NCI-H1092 treated with DMSO at 0.1 percent for 48 hours (cell line): Measurements from ENCODE around the gene IQSEC1.

Experiments
- DNase-seq: peaks from one replicate; lab custom pipeline; 2025; lab: John Stamatoyannopoulos, UW

The IQSEC1 gene

DNA sequence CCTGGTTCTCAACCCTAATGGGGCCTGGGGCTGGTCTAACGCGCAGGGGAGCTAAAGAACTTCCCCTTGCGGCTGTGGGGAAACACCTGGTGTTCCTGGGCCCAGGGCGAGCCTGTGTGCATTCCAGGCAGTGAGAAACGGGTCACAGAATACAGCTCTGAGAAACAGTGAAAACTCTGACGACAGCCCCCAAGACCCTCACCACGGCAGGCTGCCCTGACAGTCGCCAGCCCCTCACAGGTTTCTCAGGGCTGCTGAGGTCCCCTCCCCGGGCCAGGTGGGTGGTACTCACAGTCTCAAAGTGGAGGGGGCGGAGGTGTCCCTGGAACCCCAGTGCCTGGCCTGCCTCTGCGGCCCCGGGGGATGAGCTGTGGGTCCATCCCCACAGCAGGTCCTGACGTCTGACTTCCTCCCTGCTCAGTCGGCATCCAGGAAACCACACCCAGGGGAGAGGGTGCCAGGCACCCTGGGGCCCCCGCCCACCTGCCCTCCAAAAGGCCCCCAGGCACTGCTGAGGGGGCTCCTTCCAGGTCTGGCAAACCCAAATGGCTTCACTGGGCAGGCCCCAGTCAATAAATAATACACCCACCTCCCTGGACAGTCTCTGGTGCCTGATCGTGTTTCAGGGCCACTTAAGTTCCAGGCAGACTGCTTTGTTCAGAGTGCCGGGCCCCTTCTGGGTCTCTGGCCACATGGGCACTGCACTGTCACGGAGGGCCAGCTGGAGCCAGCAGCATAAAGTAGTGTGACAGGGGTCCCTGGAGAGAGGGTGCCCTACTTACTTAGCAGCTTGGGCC lies 57.7 kb downstream of the IQSEC1 start:
- DNase-seq = peak; percentile 47

DNA sequence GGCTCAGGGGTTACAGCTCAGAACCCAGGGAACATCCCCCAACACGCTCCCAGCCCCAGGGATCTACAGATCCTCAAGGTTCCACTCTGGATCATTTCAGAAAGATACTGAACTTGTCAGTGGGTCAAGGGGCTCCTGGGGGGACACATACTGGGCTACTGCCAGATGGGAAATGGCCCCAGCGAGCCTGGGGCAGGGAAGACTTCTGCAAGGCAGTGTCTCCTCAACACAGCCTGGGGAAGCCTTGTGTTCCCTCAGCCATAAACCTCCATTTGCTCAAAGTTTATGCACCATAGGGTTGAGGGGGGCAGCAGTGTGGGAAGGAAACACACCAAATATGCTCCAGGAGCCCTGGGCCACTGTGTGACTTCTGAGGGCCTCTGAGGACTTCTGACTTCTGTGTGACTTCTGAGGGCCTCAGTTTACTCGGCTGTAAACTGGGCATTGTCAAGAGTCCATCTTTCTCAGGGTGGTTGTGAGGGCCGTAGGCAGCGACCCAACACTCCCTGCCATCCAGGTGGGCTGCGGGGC lies 58.4 kb downstream of the IQSEC1 start:
- DNase-seq = no peak

DNA sequence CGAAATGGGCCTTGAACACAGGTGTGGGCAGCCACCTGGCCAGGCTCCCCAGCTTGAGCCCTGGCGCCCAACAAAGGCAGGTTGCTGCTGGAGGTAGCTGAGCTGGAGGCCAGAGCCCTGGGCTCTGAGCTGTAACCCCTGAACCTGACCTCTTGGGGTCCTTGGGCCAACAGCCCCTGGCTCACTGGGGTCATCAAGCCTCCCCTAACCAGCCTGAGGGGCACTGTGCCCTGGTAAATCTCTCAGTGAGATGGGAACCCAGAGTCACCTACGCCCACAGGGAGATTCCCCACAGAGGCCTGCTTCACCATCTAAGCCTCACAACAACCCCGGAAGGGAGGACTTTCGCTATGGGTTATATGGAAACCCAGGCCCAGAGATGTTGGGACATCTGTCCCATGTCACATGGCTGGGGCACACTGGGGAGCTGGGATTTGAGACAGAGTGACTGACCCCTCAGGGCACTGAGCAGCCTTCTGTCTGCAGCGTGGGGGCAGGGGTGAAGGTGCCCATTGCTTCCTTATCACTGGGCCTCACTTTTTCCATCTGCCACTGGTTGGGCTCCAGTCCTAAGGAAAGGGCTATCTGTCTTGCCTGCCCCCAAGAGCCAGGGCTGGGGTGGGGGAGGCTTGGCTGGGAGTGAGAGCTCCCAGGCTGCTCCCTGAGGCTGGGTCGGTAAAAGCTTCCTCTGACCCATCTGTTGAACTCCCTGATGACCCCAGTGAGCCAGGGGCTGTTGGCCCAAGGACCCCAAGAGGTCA lies 59.1 kb downstream of the IQSEC1 start:
- DNase-seq = no peak

- DNase-seq = no peak
Measured at GRCh38 chr3:13013566-13013965, 59.7 kb downstream of the IQSEC1 start.

- no peak for DNase-seq
Measured at GRCh38 chr3:13013151-13013561, 60.1 kb downstream of the IQSEC1 start.

- peak; percentile 16 for DNase-seq
Measured at GRCh38 chr3:13012221-13012691, 61.0 kb downstream of the IQSEC1 start.

GRCh38 chr3:13011573-13012220 lies 61.5 kb downstream of the IQSEC1 start:
- peak; percentile 17 for DNase-seq

DNA sequence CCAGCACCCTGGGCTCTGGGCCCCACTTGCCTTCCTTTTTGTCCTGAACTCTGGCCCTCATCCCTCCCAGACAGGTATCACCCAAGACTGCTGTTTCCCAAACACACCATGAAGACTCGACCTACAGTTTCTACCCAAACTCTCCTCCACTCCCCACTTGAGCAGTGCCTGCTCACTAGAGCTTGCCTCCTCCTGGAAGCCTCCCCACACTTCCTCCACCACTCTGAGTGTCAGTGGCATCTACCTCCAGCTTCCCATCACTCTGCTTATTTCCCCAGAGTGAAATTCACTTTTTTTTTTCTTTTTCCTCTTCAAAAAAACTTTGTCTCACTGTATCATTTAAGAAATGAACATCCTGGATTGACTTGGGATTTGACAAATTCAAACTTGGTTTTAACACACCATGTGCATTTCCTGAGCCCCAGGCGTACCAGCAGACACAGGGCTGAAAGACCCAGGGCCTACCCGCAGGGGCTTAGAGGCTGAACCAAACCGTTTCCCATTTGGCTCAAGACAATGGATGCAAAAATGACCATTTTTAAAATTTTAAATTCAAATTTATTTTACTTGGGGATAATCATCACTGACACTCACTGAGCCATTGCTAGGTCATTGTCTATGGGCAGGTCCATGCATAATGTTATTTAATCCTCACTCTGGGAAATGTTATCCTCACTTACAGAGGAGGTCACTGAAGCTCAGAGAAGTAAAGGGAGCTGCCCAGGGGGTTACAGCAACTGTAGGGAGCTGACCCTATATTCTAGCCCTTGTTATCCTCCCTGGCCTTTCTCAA lies 62.3 kb downstream of the IQSEC1 start:
- DNase-seq = no peak

- DNase-seq = no peak
Measured at GRCh38 chr3:13009946-13010315, 63.3 kb downstream of the IQSEC1 start.

- DNase-seq = no peak
Measured at GRCh38 chr3:13009132-13009945, 63.9 kb downstream of the IQSEC1 start.

GRCh38 chr3:13008155-13008995 lies 64.9 kb downstream of the IQSEC1 start:
- DNase-seq = no peak

DNA sequence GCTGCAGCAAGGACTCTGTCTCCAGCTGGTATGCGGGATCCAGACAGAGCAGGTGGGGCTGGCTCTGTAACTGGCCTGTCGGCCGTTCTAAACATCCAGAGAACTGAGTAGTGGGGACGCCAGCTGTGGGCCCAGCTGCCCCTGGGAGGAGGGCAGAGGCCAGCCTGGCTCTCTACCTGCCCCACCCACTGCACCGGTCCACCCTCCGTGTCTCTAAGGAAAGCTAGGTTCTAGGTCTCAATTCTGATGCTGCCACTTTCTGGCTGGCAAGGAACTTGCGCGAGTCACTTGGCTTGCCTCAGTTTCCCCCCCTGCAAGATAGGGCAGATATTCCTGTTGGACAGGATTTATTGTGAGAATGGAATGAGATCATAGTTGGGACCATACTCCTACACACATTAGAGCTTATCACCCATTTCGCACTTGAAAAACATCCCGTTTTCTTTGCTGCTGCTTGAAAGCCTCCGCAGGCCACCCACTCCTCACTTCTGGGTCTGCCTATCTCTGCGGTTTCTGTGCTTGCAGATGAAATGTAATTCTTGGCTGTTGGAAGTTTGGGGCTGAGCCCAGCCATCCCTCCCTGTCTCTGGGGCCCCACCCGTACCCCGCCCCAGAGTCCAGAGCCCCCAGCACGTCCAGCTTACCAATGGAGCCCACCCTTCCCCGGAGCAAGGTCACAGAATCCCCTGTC lies 65.8 kb downstream of the IQSEC1 start:
- DNase-seq = no peak

DNA sequence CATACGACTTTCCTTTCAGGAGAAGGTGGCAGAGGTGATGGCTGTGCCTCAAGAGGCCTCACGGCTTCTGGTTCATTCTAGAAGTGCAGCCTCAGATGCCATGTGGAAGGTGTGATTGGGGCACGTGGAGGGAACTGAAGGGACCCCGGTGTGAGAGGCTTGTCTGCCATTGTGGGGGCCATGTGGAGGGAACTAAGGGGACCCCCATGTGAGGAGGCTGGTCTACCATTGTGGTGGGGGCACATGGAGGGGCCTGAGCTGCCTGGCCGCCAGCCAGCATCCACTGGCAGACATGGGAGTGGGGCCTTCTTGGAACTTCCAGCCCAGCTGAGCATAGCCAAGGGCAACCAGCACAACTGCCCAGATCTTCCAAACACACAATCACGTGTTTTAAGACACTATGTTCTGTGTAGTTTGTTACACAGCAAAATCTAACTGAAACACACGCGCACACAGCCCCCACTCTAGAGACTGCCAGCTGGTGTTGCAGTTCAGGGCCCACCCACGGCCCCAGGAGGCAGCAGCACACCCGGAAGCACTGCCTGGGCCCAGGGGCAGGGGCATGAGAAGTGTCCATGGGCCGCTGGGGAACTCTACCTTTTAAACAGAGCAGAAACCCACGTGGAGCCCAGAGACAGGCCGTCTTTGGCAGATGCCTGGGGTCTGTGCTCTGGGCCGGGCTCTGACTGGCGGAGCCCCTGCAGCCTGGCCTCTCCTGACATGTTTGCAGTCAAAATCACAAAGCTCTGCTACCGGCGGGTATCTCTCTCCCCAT lies 66.8 kb downstream of the IQSEC1 start:
- DNase-seq = no peak

DNA sequence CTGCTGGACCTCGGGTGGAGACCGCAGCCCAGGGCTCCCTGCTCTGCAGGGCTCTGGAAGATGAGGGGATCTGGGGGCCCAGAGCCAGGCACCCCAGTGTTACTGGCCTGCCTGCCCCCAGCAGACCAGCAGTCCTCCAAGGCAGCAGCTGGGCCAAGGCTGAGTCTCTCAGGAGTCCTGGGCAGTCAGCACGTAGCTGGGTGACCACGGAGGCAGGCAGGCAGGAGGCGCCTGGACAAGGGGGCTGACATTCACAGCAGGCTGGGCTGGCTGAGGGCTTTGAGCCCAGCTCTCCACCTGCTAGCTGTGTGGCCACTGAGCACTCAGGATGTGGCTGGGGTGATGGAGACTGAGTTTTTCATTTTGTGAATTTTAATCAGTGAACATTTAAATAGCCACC lies 67.9 kb downstream of the IQSEC1 start:
- DNase-seq = no peak

- DNase-seq = no peak
Measured at GRCh38 chr3:13004376-13004775, 68.9 kb downstream of the IQSEC1 start.

DNA sequence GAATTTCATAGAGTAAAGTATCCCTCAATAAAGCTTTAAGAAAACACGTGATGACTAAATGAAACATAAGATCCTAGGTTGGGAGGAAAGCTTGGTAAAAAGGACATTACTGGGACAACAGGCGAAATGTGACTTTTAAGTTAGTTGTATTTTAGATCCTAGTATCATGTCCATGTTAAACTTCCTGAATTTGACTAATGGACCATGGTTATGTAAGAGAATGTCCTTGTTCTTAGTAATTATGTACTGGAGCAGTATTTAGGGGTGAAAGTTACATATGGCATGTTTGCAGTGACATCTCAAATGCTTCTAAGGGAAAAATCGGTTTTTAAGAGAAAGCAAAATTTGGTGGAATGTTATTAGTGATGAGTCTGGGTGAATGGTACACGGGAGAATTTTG lies 69.6 kb downstream of the IQSEC1 start:
- DNase-seq = no peak

DNA sequence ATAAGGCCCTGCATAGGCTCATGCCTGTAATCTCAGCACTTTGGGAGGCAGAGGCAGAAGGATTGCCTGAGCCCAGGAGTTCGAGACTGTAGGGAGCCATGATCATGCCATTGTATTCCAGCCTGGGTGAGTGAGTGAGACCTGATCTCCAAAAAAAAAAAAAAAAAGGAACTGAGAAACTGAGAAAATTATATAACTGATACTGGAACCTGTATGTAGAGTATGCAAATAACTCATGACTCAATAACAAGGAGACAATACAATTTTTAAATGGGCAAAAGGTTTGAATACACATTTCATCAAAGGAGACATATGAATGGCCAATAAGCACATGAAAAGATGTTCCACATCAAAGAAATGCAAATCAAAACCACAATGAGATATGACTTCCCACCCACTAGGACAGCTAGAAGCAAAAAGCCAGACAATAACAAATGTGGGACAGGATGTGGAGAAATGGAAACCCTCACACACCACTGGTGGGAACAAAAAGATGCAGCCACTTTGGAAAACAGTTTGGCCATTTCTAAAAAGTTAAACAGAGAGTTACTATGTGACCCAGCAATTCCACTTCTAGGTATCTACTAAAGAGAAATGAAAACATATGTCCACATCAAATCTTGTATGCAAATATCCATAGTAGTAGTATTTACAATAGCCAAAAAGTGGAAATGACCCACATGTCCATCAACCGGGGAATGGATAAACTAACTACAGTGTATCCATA lies 70.7 kb downstream of the IQSEC1 start:
- DNase-seq = no peak
